GM18526 (cell line): Measurements from ENCODE around the gene SYN1.

ENCODE experiments used
- POLR2A ChIP-seq: IDR thresholded peaks from 3 replicates; pipeline ENCODE4 v1.6.1; 2011; ENCODE audit not compliant: insufficient read length; ENCODE audit errors: extremely low read depth

SYN1 gene

GRCh38 chrX:47613082-47613481 is 6.6 kb downstream of the SYN1 start:
- TF ChIP-seq POLR2A, result no peak

GRCh38 chrX:47612418-47612817 is 7.2 kb downstream of the SYN1 start:
- no peak for TF ChIP-seq POLR2A

GRCh38 chrX:47611926-47612325 is 7.7 kb downstream of the SYN1 start:
- TF ChIP-seq POLR2A, result no peak

GRCh38 chrX:47611489-47611888 is 8.2 kb downstream of the SYN1 start:
- TF ChIP-seq POLR2A, result no peak

- no peak for TF ChIP-seq POLR2A
These were observed 9.1 kb downstream of the SYN1 start for GRCh38 chrX:47610511-47610910.

GRCh38 chrX:47608130-47608810 is 11.4 kb downstream of the SYN1 start:
- TF ChIP-seq POLR2A, result no peak

GRCh38 chrX:47607091-47607490 is 12.6 kb downstream of the SYN1 start:
- TF ChIP-seq POLR2A, result no peak

- no peak for TF ChIP-seq POLR2A
These were observed 14.6 kb downstream of the SYN1 start for GRCh38 chrX:47605024-47605423.

GRCh38 chrX:47597222-47597621 is 22.4 kb downstream of the SYN1 start:
- no peak for TF ChIP-seq POLR2A

GRCh38 chrX:47596256-47596655 is 23.4 kb downstream of the SYN1 start:
- TF ChIP-seq POLR2A, result no peak

- no peak for TF ChIP-seq POLR2A
These were observed 23.9 kb downstream of the SYN1 start for GRCh38 chrX:47595716-47596251.

GRCh38 chrX:47593522-47593921 is 26.1 kb downstream of the SYN1 start:
- no peak for TF ChIP-seq POLR2A

GRCh38 chrX:47590984-47591383 is 28.7 kb downstream of the SYN1 start:
- no peak for TF ChIP-seq POLR2A

- TF ChIP-seq POLR2A, result no peak
These were observed 31.5 kb downstream of the SYN1 start for GRCh38 chrX:47587906-47588735.

GRCh38 chrX:47587091-47587891 is 32.4 kb downstream of the SYN1 start:
- TF ChIP-seq POLR2A, result no peak

- TF ChIP-seq POLR2A, result no peak
These were observed 33.4 kb downstream of the SYN1 start for GRCh38 chrX:47586043-47586787.
